22Rv1 (cell line): ENCODE results near the gene TCERG1L.

ENCODE experiments used
- H3K27ac ChIP-seq: fragments of 450-650 bp; 2 replicates; pipeline ENCODE4 v1.5.1; 2017
- CTCF ChIP-seq: fragments of 450-650 bp; IDR thresholded peaks from 2 replicates; pipeline ENCODE4 v1.5.1; 2017; ENCODE audit warnings: mild to moderate bottlenecking
- ZFX ChIP-seq: fragments of 450-650 bp; IDR thresholded peaks from 2 replicates; pipeline ENCODE4 v1.6.1; 2017; ENCODE audit warnings: antibody characterized with exemption, borderline replicate concordance

TCERG1L gene

GRCh38 chr10:131044379-131045111 lies 267.0 kb downstream of the TCERG1L start:
- TF ChIP-seq ZFX = no peak
- no peak for TF ChIP-seq CTCF

GRCh38 chr10:131043039-131043691 lies 268.4 kb downstream of the TCERG1L start:
- TF ChIP-seq ZFX (no peak), CTCF (no peak)
- H3K27ac ChIP-seq = no peak overlapping the region

More at GRCh38 chr10:131044379-131045111, 267.0 kb downstream of the TCERG1L start:
- no peak overlapping the region for H3K27ac ChIP-seq
